ENCODE measurements around the gene CCDC154. TPM values are rescaled to one million over a fixed set of nuclear protein-coding genes. Genes with fewer than 3 reads are reported as not detected.

The CCDC154 gene
- total and polyA plus RNA-seq, 2 donors (not counting 3 experiments of a cell fraction or from before 2014, with no cell fraction given), result 0.65 to 0.75 TPM

DNA sequence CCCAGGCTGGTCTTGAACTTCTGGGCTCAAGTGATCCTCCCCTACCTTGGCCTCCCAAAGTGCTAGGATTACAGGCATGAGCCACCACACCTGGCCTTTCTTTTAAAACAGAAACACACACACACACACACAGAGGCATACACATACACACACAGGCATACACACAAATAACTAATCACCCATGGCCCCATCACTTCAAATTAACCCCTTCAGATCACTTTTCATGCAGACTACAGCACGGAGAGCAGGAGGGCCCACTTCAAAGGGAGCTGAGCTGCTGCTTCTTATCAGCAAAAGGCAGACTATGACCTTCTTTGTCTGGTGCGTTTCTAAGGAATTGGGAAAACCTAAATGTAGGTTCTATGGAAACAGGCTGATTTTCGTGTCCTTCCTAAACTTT, 28.6 kb upstream of the CCDC154 start:
- dilution Hi-C loops (cut with MboI; ENCODE audit: extremely low pct_ligation_motif_present, low sequenced_read_pairs) (no loop called here), intact Hi-C loops (cut with micrococcal nuclease) (no loop called here)
- Histone ChIP-seq H3K79me2 (ENCODE audit: control insufficient read depth, insufficient read depth, low read length) (peaks cover 23% of the 10 kb centered on the region), H4K20me1 (replicated peaks; ENCODE audit: control insufficient read depth, extremely low read depth, insufficient read depth, low read length) (no peaks in the 10 kb centered on the region), H2AFZ (ENCODE audit: low read depth, low read length) (no peak overlapping the region), H3K4me3 (replicated peaks in 1 of 3; ENCODE audit: insufficient read depth in 1 of 3, low read depth in 1 of 3, low read length in 3 of 3) (no peak overlapping the region), H3K27ac (ENCODE audit: insufficient read depth, low read depth, low read length) (no peak overlapping the region), H3K4me2 (ENCODE audit: insufficient read depth, low read length) (no peak overlapping the region), H3K27me3 (ENCODE audit: control insufficient read depth in 2 of 2, insufficient read depth in 2 of 2, low read length in 2 of 2) (no peaks in the 10 kb centered on the region), H3K9ac (replicated peaks; ENCODE audit: extremely low read depth, insufficient read depth, low read length) (no peak overlapping the region), H3K36me3 (ENCODE audit: control insufficient read depth in 2 of 2, extremely low read depth in 1 of 2, insufficient read depth in 2 of 2, low read length in 2 of 2) (no peaks in the 10 kb centered on the region), H3K9me1 (replicated peaks; ENCODE audit: control insufficient read depth, extremely low read depth, insufficient read depth, low read length) (no peaks in the 10 kb centered on the region), H3K9me3 (replicated peaks; ENCODE audit: control insufficient read depth, insufficient read depth, low read length) (no peaks in the 10 kb centered on the region), H3K4me1 (ENCODE audit: control insufficient read depth, extremely low read depth, insufficient read depth, low read length) (peaks cover 5% of the 10 kb centered on the region)
- TF ChIP-seq, protein P1, sequence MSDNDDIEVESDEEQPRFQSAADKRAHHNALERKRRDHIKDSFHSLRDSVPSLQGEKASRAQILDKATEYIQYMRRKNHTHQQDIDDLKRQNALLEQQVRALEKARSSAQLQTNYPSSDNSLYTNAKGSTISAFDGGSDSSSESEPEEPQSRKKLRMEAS (IDR thresholded peaks at IDR 0.05; ENCODE audit: insufficient read depth, insufficient read length), result no peak
- TF ChIP-seq, protein P2, sequence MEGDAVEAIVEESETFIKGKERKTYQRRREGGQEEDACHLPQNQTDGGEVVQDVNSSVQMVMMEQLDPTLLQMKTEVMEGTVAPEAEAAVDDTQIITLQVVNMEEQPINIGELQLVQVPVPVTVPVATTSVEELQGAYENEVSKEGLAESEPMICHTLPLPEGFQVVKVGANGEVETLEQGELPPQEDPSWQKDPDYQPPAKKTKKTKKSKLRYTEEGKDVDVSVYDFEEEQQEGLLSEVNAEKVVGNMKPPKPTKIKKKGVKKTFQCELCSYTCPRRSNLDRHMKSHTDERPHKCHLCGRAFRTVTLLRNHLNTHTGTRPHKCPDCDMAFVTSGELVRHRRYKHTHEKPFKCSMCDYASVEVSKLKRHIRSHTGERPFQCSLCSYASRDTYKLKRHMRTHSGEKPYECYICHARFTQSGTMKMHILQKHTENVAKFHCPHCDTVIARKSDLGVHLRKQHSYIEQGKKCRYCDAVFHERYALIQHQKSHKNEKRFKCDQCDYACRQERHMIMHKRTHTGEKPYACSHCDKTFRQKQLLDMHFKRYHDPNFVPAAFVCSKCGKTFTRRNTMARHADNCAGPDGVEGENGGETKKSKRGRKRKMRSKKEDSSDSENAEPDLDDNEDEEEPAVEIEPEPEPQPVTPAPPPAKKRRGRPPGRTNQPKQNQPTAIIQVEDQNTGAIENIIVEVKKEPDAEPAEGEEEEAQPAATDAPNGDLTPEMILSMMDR (IDR thresholded peaks at IDR 0.05; ENCODE audit: extremely low read depth in 1 of 2, insufficient read depth in 1 of 2, low read depth in 1 of 2, low read length in 2 of 2), result no peak
- TF ChIP-seq POLR2A (IDR thresholded peaks at IDR 0.05; ENCODE audit: low read depth, low read length) (no peak), GATA2 (IDR thresholded peaks at IDR 0.05; ENCODE audit: insufficient read depth, insufficient read length, low read depth, low read length) (no peak), JUN (IDR thresholded peaks at IDR 0.05; ENCODE audit: borderline replicate concordance, insufficient read depth, insufficient read length, low read depth) (no peak), EZH2 (IDR thresholded peaks at IDR 0.05; ENCODE audit: borderline replicate concordance, low read depth, low read length, severe bottlenecking) (no peak), MYC (IDR thresholded peaks at IDR 0.05; ENCODE audit: low read depth, low read length) (no peak), POLR2AphosphoS5 (IDR thresholded peaks at IDR 0.05; ENCODE audit: insufficient read depth, low read depth, low read length) (no peak), FOS (IDR thresholded peaks at IDR 0.05; ENCODE audit: borderline replicate concordance, insufficient read depth, low read length) (no peak)
- no TSS peak for BruUV-seq (replicated peaks)
- FAIRE-seq (no peak), DNase-seq (ENCODE audit: low read depth, low spot score) (no peak)
- CTCF ChIA-PET, result no interaction called here
- POLR2A ChIA-PET, result no interaction called here

Measured in endothelial cell of umbilical vein (primary cell).